Bronchial epithelial cell (primary cell): ENCODE results near the gene ELN. TPM values are rescaled to one million over a fixed set of nuclear protein-coding genes. Genes with fewer than 3 reads are reported as not detected.

ENCODE experiments used
- DNase-seq: peaks from one replicate; pipeline ENCODE4 v3.0.0-alpha.2; 2010; ENCODE audit warnings: low read depth
- FAIRE-seq: peaks from 2 replicates; lab custom pipeline; 2011; peaks lifted over from hg19 to GRCh38; lab: Jason Lieb, UNC
- H3K27me3 ChIP-seq: 2 replicates; pipeline ENCODE4 v1.5.1; 2011; ENCODE audit warnings: low read length; ENCODE audit not compliant: control insufficient read depth, insufficient read depth
- H3K36me3 ChIP-seq: 2 replicates; pipeline ENCODE4 v1.5.1; 2011; ENCODE audit warnings: low read length; ENCODE audit not compliant: control insufficient read depth, insufficient read depth
- H3K4me3 ChIP-seq: 2 replicates; pipeline ENCODE4 v1.5.1; 2011; ENCODE audit warnings: mild to moderate bottlenecking, low read depth, low read length, control low read depth
- CTCF ChIP-seq: IDR thresholded peaks from 2 replicates; pipeline ENCODE4 v1.5.1; 2011; ENCODE audit warnings: mild to moderate bottlenecking, moderate library complexity, low read length, control low read depth, inconsistent platforms; ENCODE audit not compliant: insufficient read depth, severe bottlenecking
- total RNA-seq: library from RNA; depleted of rRNA; stranded (reverse); fragments of >200 nt; gene quantifications from 2 replicates; pipeline ENCODE4 v1.2.1, GENCODE V29; 2014

ELN gene
- total RNA-seq, 1 donor from 2014 or later, result under 0.01 TPM

DNA sequence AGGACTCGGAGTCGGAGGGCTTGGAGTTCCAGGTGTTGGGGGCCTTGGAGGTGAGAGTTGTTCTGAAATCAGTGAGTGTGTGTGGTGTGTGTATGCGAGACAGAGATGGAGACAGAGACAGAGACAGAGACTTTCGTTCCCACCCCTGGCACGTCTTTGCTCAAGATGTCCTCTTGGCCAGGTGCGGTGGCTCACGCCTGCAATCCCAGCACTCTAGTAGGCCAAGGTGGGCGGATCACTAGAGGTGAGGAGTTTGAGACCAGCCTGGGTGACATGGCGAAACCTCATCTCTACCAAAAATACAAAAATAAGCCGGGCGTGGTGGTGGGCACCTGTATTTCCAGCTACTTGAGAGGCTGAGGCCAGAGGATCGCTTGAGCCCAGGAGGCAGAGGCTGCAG is 35.7 kb downstream of the ELN start:
- H3K4me3 ChIP-seq, result no peak overlapping the region
- H3K36me3 ChIP-seq, result no peaks in the 10 kb centered on the region
- DNase-seq (no peak), FAIRE-seq (no peak)
- H3K27me3 ChIP-seq, result peaks cover 1% of the 10 kb centered on the region
- no peak for TF ChIP-seq CTCF

GRCh38 chr7:74064696-74065095 is 36.7 kb downstream of the ELN start:
- DNase-seq, result no peak
- H3K36me3 ChIP-seq, result no peaks in the 10 kb centered on the region
- H3K27me3 ChIP-seq, result no peaks in the 10 kb centered on the region
- no peak overlapping the region for H3K4me3 ChIP-seq
- FAIRE-seq, result no peak
- TF ChIP-seq CTCF, result no peak

GRCh38 chr7:74066626-74067025 is 38.7 kb downstream of the ELN start:
- Histone ChIP-seq H3K27me3 (no peaks in the 10 kb centered on the region), H3K36me3 (no peaks in the 10 kb centered on the region), H3K4me3 (no peak overlapping the region)
- no peak for TF ChIP-seq CTCF
- no peak for FAIRE-seq
- no peak for DNase-seq

GRCh38 chr7:74068378-74069085 is 40.6 kb downstream of the ELN start:
- H3K36me3 ChIP-seq, result no peaks in the 10 kb centered on the region
- no peak for FAIRE-seq
- TF ChIP-seq CTCF, result no peak

DNA sequence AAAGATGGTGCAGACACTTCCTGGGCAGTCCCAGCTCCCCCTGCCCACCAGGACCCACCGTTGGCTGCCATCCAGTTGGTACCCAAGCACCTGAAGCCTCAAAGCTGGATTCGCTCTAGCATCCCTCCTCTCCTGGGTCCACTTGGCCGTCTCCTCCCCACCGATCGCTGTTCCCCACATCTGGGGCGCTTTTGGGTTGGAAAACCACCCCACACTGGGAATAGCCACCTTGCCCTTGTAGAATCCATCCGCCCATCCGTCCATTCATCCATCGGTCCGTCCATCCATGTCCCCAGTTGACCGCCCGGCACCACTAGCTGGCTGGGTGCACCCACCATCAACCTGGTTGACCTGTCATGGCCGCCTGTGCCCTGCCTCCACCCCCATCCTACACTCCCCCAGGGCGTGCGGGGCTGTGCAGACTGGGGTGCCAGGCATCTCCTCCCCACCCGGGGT is 41.1 kb downstream of the ELN start:
- Histone ChIP-seq H3K36me3 (no peaks in the 10 kb centered on the region), H3K27me3 (no peaks in the 10 kb centered on the region), H3K4me3 (no peak overlapping the region)
- DNase-seq (no peak), FAIRE-seq (no peak)
- no peak for TF ChIP-seq CTCF

More at GRCh38 chr7:74068378-74069085, 40.6 kb downstream of the ELN start:
- H3K4me3 ChIP-seq, result no peak overlapping the region
- DNase-seq, result no peak
- no peaks in the 10 kb centered on the region for H3K27me3 ChIP-seq
